ENCODE results near the gene WDR53.

DNA sequence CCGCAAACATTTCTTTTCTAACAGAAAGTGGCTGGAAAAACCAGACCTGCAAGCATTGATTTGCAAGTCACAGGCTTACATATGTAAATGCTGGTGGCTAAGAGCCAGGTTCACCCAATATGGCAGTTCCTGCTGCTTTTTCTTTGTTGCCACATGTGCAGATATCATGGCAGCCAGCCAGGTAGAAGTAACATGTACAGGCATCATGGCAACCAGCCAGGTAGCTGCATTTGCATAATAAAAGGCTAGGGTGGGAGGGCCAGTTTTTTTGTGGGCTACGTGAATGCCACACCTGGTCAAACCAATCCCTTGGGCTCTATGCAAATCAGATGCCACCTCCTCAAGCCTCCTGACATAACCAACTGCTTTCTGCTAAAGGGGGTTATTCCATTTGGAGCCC, 50.4 kb downstream of the WDR53 start:
- TF ChIP-seq, protein P1, sequence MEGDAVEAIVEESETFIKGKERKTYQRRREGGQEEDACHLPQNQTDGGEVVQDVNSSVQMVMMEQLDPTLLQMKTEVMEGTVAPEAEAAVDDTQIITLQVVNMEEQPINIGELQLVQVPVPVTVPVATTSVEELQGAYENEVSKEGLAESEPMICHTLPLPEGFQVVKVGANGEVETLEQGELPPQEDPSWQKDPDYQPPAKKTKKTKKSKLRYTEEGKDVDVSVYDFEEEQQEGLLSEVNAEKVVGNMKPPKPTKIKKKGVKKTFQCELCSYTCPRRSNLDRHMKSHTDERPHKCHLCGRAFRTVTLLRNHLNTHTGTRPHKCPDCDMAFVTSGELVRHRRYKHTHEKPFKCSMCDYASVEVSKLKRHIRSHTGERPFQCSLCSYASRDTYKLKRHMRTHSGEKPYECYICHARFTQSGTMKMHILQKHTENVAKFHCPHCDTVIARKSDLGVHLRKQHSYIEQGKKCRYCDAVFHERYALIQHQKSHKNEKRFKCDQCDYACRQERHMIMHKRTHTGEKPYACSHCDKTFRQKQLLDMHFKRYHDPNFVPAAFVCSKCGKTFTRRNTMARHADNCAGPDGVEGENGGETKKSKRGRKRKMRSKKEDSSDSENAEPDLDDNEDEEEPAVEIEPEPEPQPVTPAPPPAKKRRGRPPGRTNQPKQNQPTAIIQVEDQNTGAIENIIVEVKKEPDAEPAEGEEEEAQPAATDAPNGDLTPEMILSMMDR (IDR thresholded peaks at IDR 0.05), result no peak
- no peak for TF ChIP-seq POLR2AphosphoS5 (IDR thresholded peaks at IDR 0.05; ENCODE audit: insufficient read depth in 1 of 2, low read depth in 1 of 2)
- no peak for TF ChIP-seq POLR2A (IDR thresholded peaks at IDR 0.05)
